HG02623 (cell line): ENCODE results near the gene FOXL3.

ENCODE experiments used
- ATAC-seq: cut with Tn5 transposase; IDR thresholded peaks from one replicate; pipeline ENCODE4 v1.9.1; 2021; ENCODE audit warnings: moderate library complexity; ENCODE audit not compliant: unreplicated experiment

FOXL3 gene

GRCh38 chr7:300546-301290 is 10.7 kb downstream of the FOXL3 start:
- no peak for ATAC-seq

- no peak for ATAC-seq
Measured at GRCh38 chr7:301291-302053, 11.5 kb downstream of the FOXL3 start.

GRCh38 chr7:302054-302992 is 12.4 kb downstream of the FOXL3 start:
- no peak for ATAC-seq

- ATAC-seq: no peak
Measured at GRCh38 chr7:303425-303824, 13.5 kb downstream of the FOXL3 start.

- ATAC-seq: no peak
Measured at GRCh38 chr7:303884-304573, 14.1 kb downstream of the FOXL3 start.

GRCh38 chr7:304574-305409 is 14.8 kb downstream of the FOXL3 start:
- ATAC-seq: no peak

- ATAC-seq: no peak
Measured at GRCh38 chr7:305410-306151, 15.6 kb downstream of the FOXL3 start.

- ATAC-seq: no peak
Measured at GRCh38 chr7:307970-308369, 18.0 kb downstream of the FOXL3 start.

- no peak for ATAC-seq
Measured at GRCh38 chr7:309586-310228, 19.7 kb downstream of the FOXL3 start.

- no peak for ATAC-seq
Measured at GRCh38 chr7:311131-311680, 21.2 kb downstream of the FOXL3 start.

- no peak for ATAC-seq
Measured at GRCh38 chr7:311796-312195, 21.8 kb downstream of the FOXL3 start.

GRCh38 chr7:312424-312823 is 22.5 kb downstream of the FOXL3 start:
- ATAC-seq: no peak

- no peak for ATAC-seq
Measured at GRCh38 chr7:314853-315252, 24.9 kb downstream of the FOXL3 start.

GRCh38 chr7:315516-316265 is 25.7 kb downstream of the FOXL3 start:
- ATAC-seq: no peak

GRCh38 chr7:317643-318405 is 27.9 kb downstream of the FOXL3 start:
- ATAC-seq: no peak

- ATAC-seq: no peak
Measured at GRCh38 chr7:318476-318875, 28.5 kb downstream of the FOXL3 start.
